Sigmoid colon (tissue), 4 donors: ENCODE results near the gene SIPA1.

Experiments
- EP300 ChIP-seq, 4 donors: sonication (generic); formaldehyde crosslinking; IDR thresholded peaks; one replicate each; pipeline ENCODE4 v1.6.1; 2017; ENCODE audit warnings: antibody characterized with exemption in 4 of 4
- POLR2A ChIP-seq, 2 donors: fragments of 450-650 bp; IDR thresholded peaks; one replicate each; pipeline ENCODE4 v1.6.1; 2016; ENCODE audit warnings: antibody characterized with exemption in 2 of 2, mild to moderate bottlenecking in 2 of 2, moderate library complexity in 2 of 2

DNA sequence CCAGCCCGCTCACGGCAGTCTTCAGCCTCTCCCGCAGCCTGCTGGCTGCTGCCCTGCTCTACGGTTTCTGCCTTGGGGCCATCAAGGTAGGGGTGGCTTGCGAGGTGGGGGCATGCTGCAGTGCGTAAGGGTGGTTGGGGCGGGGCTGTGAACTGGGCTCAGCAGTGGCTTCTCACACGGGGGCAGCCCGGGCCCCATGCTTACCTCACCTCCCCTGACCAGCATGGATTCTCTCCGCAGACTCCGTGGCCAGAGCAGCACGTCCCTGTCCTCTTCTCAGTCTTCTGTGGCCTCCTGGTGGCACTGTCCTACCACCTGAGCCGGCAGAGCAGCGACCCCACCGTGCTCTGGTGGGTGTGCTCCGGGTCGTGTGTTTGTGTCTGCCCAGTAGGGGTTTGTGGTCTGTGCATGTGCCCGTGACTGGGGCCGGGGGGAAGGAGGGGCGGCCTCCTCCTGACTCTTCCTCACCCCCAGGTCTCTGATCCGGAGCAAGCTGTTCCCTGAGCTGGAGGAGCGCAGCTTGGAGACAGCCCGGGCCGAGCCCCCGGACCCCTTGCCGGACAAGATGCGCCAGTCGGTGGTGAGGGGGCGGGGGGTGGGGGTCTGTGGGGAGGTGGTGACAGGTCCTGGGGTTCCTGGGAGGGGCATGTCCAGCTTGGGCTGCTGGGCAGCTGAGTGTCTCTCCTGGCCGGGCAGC lies 12.8 kb upstream of the SIPA1 start:
- TF ChIP-seq EP300 (IDR thresholded peaks at IDR 0.05) = no peak
- no peak for TF ChIP-seq POLR2A (IDR thresholded peaks at IDR 0.05)
